Measurements from ENCODE around the gene FOXA1.

The FOXA1 gene

DNA sequence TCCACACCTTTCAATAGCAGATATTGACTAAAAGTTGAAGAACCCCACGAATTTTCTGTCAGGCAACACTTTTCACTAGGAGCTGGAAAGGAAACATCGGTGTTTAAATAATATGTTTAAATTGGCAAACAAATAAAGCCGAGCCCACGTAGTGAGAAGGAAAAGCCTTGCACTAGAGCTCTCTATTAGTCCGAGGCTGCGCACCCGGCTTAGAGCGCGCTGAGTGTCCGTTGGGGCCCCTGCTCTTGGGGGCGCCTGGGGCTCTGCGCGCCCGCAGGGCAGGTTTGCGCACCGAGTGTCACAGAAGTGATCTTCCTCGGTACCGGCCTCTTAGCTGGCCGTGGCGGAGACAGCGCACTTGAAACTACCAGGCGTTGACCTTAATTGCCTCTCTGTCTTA lies 6.8 kb upstream of the FOXA1 start:
- DNase-seq = no peak

DNA sequence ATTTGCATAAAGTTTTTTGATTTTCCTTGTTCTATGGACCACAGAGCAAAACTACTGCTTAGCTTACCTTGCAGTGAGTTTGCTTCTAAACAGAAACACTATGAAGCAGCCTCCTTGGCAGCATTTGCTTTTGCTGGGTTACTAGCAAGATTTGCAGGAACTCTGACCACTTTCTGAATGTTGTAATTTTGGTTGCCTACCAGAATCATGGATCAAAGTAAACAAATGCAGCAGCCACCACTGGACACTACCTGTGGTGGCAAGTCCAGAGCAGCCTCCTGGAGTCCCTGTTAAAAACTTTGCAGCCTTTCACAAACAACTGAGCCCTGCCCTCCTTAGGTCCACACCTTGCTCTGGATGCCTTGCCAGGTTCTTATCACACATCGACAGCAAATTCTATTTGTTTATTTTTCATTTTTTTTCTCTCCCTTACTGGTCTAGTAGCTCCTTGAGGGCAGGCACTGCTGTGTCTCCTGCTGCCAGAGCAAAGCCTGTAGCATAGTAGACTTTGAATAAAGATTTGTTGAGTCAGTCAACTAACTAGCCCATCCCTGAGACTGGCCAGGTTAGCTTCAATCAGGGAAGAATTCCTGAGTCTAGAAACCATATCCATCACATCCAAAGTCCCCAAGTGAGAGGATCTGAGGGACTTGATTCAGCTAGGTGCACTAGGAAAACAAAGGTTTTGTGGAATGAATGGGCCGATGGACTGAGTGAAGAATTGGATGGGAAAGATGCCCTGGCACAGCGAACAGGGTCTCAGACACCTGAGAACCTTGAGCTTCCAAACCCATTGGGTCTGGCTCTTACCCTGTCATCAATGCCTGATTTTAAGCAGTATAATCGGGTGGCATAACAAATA lies 6.1 kb upstream of the FOXA1 start:
- no peak for DNase-seq

DNA sequence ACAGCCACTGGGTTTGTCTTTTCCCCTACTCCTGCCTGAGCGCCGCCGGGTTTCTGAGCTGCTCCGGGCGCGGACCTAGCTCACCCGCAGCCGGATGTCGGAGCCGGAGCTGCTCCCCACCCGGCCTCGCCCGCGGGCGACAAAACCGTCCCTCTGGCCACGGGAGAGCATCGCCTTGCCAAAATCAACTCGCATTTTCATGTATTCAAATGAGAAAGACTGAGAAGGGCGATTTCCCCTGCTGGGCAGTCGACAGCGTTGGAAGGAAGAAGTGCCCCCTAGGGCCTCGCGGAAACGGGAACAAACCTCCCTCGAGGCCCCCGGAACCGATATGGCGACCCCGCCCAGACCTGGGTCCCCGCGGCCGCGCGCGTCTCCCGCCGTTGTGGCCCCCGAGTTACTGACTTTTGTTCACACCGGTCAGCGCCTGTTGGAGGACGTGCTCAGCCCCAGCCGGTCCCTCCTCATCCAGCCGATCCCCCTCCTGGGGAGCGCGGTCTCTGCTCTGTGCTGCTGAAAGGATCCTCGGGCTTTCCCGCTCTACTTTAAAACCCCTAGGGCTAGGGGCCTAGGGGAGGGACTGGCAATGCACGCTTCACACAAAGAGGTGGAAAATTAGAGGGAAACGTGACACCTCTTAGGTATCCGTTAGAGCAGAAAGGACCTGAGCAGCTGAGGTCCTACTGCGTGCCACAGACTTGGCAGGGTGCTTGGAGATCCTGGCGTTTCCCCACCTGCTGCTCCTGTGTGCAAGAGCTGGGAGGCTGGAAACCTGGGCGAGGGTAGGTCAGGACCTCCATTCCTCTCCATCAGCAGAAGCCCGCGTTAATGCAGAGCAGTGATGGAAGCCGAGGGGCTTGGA lies 4.7 kb upstream of the FOXA1 start:
- DNase-seq = peak; percentile 69

DNA sequence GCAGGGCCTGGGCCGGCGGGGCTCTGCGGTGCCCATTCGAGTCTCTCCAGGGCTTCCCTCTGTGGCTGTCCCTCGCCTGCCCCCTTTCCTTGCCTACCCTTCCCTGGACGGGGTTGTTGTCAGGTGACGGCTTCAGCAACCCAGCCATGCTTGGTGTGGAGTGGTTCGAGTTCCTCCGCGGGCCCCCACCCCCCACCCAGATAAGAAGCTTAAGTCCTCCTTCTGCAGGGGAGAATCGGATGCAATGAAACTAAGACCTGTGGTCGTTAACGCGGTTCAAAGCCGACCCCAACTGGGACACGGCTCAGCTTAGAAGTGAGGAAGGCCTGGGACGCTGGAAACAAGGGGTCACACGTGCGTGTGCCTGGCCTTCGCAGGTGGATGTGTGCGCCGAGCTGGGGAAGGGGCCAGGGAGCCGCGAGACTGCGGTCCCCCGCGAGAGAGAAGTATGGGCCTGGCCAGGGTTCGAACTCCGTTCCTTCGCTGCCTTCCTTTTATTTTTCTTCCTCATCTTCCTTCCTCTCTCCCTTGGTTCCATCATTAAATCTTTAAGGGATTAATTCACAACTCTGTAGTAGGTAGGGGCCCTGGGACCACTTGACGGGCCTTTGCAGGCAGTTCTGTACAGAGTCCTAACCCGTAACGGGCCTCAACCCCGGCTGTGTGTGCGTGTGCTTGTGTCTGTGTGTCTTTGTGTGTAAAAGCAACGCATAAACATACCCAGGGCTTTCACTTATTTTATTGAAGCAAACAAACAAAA lies 3.9 kb upstream of the FOXA1 start:
- no peak for DNase-seq

DNA sequence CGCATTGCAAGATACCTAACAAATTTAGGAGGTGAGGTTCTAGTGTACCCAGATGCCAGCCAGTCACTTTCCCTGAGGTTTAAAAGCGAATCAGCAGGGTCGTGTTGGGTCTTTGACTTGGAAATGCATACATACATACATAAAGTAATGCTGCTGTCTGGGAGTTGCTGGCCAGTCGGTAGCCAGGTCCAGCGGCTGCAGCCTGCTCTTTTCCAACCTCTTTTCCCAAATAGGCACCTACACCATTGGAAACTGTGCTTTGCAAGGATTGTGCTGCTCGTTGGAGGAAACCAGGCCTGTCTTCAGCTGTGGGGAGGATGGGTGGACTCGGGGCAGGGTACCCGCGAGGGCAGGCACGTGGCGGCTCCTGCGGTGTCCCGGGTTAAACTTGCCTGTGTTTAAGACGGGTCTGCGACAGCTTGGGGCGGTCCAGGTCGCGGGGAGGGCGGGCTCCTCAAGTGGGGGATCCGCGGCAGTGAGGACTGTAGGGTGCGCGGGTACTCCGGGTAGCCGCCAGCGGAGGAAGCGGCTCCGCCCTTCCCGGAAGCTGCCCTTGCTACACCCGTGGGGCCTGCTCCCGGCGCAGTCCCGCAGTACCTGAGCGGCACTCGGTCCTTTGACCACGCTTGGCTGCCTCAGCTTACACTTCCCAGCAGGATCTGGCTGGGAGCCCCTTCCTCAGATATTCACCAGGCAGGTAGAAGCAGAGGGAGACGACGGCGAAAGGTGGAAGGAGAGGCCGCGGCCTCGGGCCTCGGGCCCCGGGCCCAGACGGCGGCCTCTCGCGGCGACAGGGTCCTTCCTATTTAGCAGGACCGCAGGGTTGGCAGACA lies 3.1 kb upstream of the FOXA1 start:
- DNase-seq = peak; percentile 79

DNA sequence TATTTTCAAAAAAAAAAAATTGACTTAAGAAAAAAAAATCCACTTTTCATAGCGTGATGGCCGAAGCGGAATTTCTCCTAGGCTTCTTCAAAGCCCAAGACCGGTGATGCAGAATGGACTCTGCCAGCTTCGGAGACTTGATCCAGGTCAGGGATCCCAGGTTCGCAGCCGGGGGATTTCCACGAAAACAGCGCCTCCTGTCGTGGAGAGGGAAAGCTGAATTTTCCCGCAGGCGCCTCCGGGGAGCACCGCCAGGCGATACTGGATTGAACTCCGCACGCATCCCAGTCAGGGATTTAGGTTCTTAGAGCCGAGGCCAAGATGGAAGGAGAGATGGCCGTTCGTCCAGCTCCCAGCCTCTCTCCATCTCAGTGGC lies 2.5 kb upstream of the FOXA1 start:
- peak; percentile 86 for DNase-seq

DNA sequence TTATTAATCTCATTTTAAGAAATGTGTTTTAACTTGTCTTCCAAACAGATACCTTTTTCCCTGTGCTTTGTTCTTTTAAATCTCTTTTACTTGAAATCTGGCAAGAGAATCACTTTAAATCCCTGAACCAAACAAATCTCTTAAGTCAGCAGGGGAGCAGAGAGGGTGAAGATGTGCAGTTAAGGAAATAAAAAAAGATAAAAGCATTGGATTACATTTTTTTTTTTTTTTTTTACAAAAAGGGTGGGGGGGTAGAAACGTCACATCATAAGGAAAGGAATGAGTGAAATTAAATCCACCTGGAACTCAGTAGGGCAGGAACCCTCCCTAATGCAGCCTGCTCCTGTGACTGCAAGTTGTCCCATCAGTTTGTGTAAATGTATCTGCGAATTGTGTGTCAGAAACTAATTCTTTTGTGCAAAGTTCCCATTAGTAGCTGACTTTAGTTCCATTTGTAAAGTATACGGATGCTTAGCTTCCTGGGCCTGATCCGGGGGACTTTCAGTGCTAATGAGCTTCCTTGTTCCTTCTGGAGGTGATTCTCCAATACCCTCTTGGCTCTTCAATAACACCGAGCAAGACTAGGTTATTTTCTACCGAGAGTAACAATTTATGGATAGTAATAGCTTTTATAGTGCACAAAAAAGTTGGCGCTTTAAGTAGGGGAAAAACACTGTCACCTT lies 1.9 kb upstream of the FOXA1 start:
- peak; percentile 55 for DNase-seq

DNA sequence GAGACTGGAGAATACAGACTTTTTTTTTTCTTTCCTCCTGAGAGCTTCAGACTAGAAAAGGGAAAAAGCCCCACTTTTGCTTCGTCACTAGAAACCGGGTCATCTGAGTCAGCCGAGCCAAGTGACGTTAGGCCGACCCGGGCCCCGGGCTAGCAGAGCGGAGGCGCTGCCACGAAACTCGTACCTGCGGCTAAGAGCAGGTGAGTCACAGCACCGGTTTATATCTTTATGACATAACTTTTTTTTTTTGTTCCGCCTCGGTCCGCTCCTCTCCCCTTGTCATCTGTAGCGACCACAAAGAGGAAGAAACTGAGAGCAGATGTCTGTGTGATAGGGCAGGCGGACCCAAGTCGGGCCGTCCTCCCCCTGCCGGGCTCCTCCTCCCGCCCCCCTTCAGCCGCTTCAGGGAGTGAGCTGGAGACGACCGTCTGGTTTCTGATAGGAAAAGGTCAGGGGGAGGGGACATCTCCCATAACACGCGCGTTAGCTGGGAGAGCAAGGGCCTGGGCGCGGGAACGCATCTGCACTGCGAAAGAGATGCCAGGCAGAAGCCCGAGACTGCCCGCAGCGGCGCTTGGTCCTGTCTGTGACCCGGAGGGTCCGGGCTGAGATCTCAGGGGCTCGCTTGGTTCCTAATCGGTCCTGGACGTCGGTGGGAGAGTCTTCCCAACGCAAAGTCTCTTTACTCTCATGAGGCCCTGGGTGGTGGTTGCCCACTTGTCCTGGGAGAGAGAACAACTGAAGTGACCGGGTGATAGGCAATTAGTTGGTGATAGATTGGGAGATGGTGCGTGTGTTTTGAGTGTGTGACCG lies 966 bp upstream of the FOXA1 start:
- peak; percentile 96 for DNase-seq

DNA sequence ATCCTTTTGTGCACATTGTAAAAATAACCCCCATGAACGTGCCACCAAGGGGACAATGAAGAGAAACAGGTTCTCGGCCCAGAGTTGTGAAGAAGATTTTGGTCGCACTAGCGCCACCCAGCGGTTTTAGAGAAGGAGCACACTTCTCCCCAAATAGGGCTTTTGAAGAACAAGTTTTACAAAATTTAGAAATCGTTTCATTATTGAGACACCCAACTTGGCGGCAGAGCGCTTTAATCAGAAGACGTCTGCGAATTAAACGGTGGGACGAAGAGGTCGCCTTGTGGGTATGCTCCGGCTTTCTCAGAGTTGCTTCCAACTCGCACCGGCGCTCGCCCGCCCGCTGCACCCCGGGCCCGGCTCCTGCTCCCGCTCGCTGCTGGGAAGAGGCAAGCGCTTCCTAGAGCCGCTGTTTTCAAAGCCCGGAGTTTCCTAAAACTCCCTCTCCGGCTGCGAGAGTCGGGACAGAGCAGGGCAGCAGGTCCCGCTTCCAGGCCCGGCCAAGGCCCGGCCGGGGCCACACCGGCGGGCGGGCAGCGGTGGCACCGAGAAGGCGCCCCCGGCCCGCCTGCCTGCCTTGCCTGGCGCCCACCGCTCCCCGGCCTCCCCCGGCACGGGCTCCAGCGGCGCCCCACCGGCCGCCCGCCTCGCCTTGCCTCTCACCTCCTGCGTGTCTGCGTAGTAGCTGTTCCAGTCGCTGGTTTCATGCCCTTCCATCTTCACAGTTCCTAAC lies 645 bp downstream of the FOXA1 start:
- DNase-seq = peak; percentile 90

DNA sequence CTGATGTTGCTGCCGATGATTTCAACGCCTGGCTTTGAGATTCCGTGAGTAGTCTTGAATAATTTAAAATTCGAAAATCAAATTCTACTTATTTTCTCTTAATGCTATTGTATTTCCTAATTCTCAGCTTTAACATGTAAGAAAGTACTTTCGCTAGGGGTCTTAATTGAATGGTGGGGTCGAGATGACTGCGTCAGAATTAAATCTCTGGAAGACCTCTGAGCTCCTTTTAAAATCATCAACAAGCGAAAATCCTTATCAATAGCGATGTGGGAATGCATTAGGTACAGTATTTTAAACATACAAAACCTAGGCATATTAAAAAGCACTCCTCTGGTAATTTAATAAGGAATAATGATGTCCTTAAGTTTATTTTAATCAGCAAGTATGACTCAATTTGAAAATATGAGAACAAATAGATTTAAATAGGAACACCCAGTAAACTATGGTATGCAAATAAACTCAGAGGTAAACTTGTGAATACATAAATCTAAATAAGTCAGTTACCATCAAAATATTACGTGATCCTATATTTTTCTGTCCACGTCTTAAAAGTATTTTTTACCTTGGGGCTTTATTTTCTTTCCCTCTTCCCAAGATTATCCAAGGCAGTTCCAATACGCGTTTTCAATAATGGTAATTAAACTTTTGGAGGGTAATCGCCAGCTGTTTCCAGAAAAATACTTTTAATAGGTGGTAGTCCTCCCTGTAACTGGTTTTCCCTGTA lies 1.4 kb downstream of the FOXA1 start:
- DNase-seq = no peak

DNA sequence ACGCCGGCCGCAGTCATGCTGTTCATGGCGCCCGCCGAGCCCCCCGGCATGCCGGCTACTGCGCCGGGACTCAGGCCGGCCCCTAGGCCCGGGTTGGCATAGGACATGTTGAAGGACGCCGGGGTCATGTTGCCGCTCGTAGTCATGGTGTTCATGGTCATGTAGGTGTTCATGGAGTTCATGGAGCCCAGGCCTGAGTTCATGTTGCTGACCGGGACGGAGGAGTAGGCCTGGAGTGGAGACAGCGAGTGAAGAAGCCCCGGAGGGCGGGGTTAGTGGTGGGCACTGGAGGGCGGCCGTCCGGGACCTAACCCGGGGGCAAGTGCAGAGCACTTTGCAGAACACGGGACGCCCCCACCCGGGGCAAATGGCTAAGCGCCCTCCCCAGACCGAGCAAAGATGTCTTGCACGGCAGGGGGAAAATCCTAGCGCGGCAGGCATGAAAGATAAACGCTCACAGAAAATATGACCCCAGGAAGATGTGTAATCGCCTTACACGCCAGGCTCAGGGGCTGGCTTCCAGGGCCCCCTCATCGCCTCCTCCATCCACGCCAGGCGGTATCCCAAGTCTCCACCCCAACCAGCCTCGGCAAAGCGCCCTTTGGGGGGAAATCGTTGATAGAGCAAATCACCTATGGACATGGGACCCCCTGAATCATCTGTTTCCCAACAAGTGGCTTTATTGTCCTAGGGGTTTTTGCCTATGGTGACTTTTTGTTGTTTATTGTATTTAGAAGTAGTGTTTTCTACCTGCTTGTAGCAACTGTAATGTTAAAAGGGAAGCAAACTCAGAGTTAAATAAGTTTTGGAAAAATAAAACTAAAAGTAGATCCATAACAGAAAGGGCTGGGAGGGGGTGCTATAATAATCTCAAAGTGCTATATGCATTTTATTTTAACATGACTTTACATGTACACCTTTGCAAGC lies 2.3 kb downstream of the FOXA1 start:
- peak; percentile 63 for DNase-seq

DNA sequence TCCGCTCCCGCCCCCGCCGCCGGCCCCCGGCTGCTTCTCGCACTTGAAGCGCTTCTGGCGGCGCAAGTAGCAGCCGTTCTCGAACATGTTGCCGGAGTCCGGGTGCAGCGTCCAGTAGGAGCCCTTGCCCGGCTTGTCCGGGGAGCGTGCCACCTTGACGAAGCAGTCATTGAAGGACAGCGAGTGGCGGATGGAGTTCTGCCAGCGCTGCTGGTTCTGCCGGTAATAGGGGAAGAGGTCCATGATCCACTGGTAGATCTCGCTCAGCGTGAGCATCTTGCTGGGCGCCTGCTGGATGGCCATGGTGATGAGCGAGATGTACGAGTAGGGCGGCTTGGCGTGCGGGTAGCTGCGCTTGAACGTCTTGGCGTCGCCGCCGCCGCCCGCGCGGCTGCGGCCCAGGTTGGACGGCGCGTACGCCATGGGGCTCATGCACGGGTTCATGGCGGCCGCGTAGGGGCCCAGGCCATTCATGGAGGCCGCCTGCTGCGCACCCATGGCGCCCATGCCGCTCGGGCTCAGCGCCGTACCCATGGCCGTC lies 3.0 kb downstream of the FOXA1 start:
- DNase-seq = peak; percentile 76

DNA sequence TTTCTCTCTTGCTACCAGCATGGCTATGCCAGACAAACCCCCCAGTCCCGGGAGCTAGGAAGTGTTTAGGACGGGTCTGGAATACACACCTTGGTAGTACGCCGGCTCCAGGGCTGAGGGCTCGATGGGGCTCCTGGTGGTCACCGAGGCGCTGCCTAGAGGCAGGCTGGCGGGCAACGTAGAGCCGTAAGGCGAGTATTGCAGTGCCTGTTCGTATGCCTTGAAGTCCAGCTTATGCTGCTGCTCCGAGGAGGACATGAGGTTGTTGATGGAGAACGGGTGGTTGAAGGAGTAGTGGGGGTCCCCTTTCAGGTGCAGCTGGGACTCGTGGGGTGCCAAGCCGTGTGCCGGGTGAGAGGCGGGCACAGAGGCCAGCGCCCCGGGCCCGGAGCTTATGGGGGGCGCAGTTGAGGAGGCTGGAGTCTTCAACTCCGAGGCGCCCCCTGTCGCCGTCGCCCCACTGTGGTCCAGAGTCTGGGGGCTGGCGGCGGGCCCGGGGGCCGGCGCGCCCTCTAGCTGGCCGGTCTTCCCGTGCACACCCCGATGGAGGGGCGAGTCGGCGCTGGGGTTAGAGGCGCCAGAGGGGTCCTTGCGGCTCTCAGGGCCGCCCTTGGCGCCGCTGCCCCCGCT lies 3.6 kb downstream of the FOXA1 start:
- peak; percentile 67 for DNase-seq

DNA sequence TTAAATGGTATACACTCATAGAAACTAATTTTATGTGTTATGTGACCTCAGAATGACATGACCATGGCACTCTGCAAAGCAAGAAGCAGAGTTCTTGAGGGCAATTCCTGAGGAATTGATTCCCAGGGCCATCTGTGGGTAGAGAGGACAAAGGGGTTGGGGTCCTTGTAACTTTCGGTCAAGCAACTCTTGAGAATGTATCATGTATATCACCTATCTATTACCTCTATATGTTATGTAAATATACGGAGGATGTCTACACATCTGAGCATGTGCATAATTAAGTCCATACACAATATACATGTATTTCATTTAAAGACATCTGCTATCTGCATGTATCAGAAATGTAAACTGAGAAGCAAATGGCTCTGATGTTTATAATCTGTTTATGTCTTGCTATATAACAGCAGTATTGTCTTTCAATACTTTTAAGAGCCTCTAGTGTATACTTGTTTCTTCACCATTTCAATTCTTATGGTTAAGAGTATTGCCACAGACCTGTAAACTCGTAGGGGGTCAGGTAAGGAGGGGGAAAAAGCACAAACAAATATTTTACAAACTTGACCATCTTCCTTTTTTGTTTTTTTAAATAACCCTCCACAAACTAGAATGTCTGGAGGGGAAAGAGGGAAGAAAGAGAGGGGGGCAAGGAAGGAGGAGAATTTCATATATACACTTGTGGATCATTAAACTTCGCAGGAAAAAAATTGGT lies 4.5 kb downstream of the FOXA1 start:
- DNase-seq = peak; percentile 47

DNA sequence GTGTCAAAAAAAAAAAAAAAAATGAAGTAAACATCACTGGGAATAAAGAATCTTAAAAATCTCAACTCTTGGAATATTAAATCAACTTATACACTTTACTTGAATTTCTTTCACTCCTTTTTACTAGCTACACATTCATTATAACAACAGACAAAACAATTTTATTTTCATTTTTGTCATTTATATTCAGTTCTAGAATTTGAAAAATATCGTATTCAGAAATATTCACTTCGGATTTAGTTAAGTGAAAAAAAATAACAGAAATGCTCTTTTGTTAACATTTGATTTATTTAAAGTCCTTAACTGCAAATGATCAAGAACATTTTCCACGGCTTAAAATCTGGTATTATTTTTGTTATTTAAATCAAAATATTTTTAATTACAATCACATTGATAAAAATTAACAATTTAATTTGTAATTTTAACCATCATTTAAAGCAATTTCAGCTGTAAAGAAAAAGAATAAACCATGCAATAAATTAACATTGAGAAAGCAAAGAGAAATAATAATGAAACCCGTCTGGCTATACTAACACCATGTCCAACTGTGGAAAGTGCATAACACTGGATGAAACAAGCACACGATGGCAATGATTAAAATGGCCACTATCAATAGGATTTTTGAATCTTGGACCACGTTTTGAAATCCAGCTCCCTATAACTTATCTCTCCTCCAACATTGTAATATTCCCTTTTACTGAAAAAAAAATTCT lies 5.2 kb downstream of the FOXA1 start:
- peak; percentile 46 for DNase-seq

All from DMS53 (cell line).